Measurements from ENCODE around the gene MLLT10.

The MLLT10 gene

GRCh38 chr10:21722209-21722608 lies 188.2 kb downstream of the MLLT10 start:
- DNase-seq (ENCODE audit: low read depth in 2 of 2), result no peak
- H3K4me3 ChIP-seq (replicated peaks in 1 of 2; ENCODE audit: low read depth in 2 of 2, low read length in 2 of 2), result no peak overlapping the region
- no peak for TF ChIP-seq CTCF (IDR thresholded peaks at IDR 0.05; ENCODE audit: low read depth, low read length)

GRCh38 chr10:21724020-21724589 lies 190.1 kb downstream of the MLLT10 start:
- no peak for TF ChIP-seq CTCF (IDR thresholded peaks at IDR 0.05; ENCODE audit: low read depth, low read length)
- peak; percentile 27 to 50 for DNase-seq (ENCODE audit: low read depth in 2 of 2)
- no peak overlapping the region for H3K4me3 ChIP-seq (replicated peaks in 1 of 2; ENCODE audit: low read depth in 2 of 2, low read length in 2 of 2)

GRCh38 chr10:21724687-21725367 lies 190.8 kb downstream of the MLLT10 start:
- TF ChIP-seq CTCF (IDR thresholded peaks at IDR 0.05; ENCODE audit: low read depth, low read length), result no peak
- DNase-seq (ENCODE audit: low read depth in 2 of 2), result peak; percentile 100
- no peak overlapping the region for H3K4me3 ChIP-seq (replicated peaks in 1 of 2; ENCODE audit: low read depth in 2 of 2, low read length in 2 of 2)

- DNase-seq (ENCODE audit: low read depth in 2 of 2), result no peak
- no peak overlapping the region for H3K4me3 ChIP-seq (replicated peaks in 1 of 2; ENCODE audit: low read depth in 2 of 2, low read length in 2 of 2)
- TF ChIP-seq CTCF (IDR thresholded peaks at IDR 0.05; ENCODE audit: low read depth, low read length), result no peak
Measured at GRCh38 chr10:21726601-21727225, 192.7 kb downstream of the MLLT10 start.

GRCh38 chr10:21727452-21728168 lies 193.6 kb downstream of the MLLT10 start:
- DNase-seq (ENCODE audit: low read depth in 2 of 2), result peak in 1 of 2 donors; percentile 21
- TF ChIP-seq CTCF (IDR thresholded peaks at IDR 0.05; ENCODE audit: low read depth, low read length), result no peak
- H3K4me3 ChIP-seq (replicated peaks in 1 of 2; ENCODE audit: low read depth in 2 of 2, low read length in 2 of 2), result no peak overlapping the region

- DNase-seq (ENCODE audit: low read depth in 2 of 2), result peak in 1 of 2 donors; percentile 14
- TF ChIP-seq CTCF (IDR thresholded peaks at IDR 0.05; ENCODE audit: low read depth, low read length), result no peak
Measured at GRCh38 chr10:21728618-21729017, 194.6 kb downstream of the MLLT10 start.

More at GRCh38 chr10:21728618-21729017, 194.6 kb downstream of the MLLT10 start:
- H3K4me3 ChIP-seq (replicated peaks in 1 of 2; ENCODE audit: low read depth in 2 of 2, low read length in 2 of 2), result no peak overlapping the region

All from cardiac fibroblast (primary cell).